ENCODE data around the gene CASQ2.
"Not testable (repeated sequence)": the region's sequence is repeated elsewhere in the genome, so short reads cannot be mapped to it uniquely, and the experiment has no call there.

Gene CASQ2

DNA sequence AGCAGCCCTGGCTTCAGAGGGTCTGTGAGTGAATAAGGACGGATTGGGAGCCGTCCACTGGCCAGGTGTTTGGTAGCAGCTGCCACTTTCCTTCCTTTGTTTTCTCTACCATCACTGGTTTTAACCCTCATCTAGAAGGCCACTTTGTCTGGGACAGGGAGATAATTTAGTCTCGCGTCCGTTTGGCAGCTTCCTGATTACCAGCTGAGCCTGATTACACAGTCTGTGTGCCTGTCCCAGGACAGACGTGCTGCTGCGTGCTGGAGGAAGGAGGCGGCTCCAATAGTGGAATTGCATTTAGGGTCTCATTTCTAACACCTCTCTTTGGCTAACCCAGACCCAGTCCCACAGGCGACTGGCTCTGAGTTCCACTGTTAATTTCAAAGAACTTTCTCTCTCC lies 24.6 kb upstream of the CASQ2 start:
- H3K4me3 ChIP-seq (ENCODE audit: low read length) = no peak overlapping the region
- no peak for TF ChIP-seq ZNF274 (IDR thresholded peaks at IDR 0.05; ENCODE audit: low read depth, low read length)

DNA sequence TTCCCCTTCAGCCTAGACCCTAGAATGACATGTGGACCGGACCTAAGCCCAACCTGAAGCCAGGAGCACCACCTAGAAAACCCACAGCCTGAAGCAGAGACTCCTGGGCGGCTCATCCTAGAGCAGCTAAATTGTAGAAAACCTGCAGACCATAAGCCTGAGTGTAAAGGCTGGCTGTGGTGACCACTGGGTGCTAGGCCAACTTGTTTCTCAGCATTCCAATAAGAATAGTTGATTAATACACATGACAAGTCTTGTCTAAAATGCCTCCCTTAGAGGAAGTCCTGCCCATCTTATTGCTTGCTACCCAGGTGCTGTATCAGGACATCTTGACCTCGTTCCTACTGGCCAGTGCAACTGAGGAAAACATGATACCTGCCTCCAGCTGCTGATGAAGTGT lies 23.3 kb upstream of the CASQ2 start:
- TF ChIP-seq ZNF274 (IDR thresholded peaks at IDR 0.05; ENCODE audit: low read depth, low read length) = no peak
- H3K4me3 ChIP-seq (ENCODE audit: low read length) = no peak overlapping the region

DNA sequence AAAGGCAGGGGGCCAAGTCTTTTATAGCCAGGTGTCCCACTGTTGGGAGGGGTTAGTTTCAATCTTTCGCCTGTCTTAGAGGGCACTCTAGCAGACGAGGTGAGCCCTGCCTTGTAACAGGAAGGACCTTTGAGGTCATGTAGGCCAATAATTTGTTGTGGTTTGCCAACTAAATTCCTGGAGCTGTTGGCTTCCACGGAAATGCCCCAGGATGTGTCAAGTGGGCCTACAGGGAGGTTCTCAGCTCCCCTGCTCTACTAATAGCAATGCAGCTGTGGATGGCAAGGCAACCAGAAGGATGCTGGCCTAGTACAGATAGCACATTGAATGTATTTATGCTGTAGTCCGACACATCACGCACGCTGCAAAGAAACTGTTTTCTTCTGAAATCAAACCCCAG lies 22.3 kb upstream of the CASQ2 start:
- no peak for TF ChIP-seq ZNF274 (IDR thresholded peaks at IDR 0.05; ENCODE audit: low read depth, low read length)
- H3K4me3 ChIP-seq (ENCODE audit: low read length) = no peak overlapping the region

DNA sequence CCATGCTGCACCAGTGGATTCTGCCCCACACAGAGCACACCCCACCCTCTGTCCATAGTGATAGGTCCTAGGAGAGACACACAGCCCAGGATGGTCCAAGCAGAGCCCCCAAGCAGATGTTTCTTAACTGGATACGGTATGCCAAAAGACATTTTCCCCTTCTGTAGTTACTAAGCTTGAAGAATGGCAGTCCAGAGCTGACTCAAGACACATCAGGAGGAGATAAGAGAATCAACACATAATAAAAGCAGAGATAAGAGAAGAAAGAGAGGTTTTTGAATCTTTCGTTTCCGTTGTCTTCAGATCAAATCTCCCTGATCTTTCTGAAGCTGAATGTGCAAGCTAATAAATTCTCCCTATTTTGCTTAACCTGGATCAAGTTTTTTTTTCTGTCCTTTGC lies 21.8 kb upstream of the CASQ2 start:
- TF ChIP-seq ZNF274 (IDR thresholded peaks at IDR 0.05; ENCODE audit: low read depth, low read length) = no peak

DNA sequence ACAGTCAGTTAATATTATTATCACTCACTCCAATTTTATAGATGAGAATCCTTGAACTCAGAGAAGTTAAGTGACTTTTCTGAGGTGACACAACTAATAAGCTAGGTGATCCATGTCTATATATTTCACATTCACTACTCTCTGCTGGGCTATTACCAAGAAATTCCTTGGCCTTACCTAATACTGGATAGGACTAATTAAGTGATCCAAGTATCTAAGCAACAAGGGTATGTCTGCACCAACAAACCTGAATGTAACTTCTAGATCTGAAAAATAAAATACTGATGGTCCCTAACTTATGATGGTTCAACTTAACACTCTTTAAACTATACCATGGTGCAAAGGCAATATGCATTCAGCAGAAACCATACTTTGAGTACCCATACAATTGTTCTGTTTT lies 14.8 kb upstream of the CASQ2 start:
- H3K4me3 ChIP-seq (ENCODE audit: low read length) = no peak overlapping the region
- TF ChIP-seq ZNF274 (IDR thresholded peaks at IDR 0.05; ENCODE audit: low read depth, low read length) = no peak

More for the DNA sequence above, 21.8 kb upstream of the CASQ2 start:
- no peak overlapping the region for H3K4me3 ChIP-seq (ENCODE audit: low read length)

DNA sequence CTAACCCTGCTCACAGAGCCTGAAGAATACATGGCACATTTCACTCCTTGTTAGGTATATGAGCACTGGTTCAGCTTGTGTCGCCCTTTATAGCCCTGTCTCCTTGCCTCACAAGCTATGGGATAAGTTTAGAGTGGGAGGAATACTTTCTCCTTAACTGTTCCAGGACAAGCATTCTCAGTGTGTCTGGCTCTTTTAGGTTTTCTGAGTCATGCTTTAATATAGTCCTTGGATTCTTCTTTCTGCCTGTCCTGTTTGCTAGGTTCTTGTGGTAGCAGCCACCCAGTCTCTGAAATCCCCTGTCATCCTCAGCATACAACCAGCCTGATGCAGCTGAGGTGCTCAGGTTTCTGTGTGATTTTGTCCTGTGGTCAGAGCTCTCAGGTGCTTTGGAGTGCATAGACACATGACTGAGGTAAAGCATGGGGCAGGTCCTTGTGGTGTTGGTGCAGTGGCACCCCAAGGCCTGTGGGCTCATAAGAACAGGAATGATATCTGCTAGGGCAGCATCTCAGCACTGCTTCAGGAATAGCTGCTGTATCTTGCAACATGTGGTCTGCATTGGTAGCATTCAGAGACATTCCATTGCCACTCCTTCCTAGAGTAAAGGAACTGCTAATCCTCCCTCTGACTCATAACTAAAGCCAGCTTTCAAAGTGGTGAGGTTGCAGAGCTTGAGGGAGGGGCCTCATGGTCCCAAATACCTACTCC lies 14.2 kb upstream of the CASQ2 start:
- no peak overlapping the region for H3K4me3 ChIP-seq (ENCODE audit: low read length)
- TF ChIP-seq ZNF274 (IDR thresholded peaks at IDR 0.05; ENCODE audit: low read depth, low read length) = no peak

DNA sequence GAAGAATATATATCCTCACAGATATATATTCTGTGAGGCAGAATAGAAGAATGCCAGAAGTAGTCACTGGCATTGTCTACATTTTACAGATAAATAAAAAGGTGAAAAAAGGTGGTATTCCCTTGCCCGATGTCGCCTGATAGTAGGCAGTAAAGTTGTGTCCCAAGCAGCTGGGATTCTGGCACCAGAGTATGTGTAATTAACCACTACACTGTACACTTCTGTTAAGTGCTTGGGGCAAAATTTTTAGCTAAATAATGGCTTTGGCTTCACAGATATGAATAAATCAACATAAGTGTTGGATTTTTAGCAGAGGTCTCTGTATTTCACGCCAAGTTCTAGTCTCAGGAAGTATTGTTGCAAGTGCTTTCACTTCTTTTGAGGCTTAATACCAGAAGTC lies 13.3 kb upstream of the CASQ2 start:
- no peak for TF ChIP-seq ZNF274 (IDR thresholded peaks at IDR 0.05; ENCODE audit: low read depth, low read length)
- H3K4me3 ChIP-seq (ENCODE audit: low read length) = no peak overlapping the region

DNA sequence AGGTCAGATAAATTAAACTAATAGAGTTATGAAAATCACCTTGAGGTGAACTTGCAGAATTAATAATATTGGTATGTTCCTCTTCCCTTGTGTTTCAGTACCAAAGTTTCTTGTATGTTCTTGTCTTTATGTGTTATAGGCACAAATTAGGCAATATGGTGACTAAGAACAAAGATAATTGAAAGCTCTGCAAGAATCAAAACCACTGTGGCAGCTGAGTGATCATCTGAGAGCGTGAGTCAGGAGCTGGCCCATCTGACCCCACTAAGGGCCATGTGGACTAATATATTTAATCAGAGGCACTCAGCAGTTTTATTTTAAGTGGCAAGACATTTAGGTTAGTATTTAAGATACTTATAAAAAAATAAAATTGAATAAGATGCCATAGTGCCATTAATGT lies 12.8 kb upstream of the CASQ2 start:
- no peak for TF ChIP-seq ZNF274 (IDR thresholded peaks at IDR 0.05; ENCODE audit: low read depth, low read length)
- H3K4me3 ChIP-seq (ENCODE audit: low read length) = no peak overlapping the region

DNA sequence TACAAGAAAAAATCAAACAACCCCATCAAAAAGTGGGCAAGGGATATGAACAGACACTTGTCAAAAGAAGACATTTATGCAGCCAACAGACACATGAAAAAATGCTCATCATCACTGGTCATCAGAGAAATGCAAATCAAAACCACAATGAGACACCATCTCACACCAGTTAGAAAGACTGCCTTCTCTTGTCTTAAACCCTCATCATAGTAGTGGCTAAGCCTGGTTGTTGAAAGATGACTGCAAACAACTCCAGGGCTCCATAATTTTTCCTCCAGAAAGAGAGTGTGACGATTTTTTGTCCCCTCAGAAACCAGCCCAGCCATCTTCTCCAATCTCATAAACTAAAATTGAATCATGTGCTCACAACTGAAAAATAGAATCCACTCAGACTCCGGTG lies 12.1 kb upstream of the CASQ2 start:
- H3K4me3 ChIP-seq (ENCODE audit: low read length) = not testable (repeated sequence)

DNA sequence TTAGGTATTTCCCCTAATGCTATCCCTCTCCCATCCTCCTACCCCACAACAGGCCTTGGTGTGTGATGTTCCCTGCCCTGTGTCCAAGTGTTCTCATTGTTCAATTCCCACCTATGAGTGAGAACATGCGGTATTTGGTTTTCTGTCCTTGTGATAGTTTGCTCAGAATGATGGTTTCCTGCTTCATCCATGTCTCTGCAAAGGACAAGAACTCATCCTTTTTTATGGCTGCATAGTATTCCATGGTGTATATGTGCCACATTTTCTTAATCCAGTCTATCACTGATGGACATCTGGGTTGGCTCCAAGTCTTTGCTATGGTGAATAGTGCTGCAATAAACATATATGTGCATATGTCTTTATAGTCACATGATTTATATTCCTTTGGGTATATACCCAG lies 10.6 kb upstream of the CASQ2 start:
- H3K4me3 ChIP-seq (ENCODE audit: low read length) = not testable (repeated sequence)

DNA sequence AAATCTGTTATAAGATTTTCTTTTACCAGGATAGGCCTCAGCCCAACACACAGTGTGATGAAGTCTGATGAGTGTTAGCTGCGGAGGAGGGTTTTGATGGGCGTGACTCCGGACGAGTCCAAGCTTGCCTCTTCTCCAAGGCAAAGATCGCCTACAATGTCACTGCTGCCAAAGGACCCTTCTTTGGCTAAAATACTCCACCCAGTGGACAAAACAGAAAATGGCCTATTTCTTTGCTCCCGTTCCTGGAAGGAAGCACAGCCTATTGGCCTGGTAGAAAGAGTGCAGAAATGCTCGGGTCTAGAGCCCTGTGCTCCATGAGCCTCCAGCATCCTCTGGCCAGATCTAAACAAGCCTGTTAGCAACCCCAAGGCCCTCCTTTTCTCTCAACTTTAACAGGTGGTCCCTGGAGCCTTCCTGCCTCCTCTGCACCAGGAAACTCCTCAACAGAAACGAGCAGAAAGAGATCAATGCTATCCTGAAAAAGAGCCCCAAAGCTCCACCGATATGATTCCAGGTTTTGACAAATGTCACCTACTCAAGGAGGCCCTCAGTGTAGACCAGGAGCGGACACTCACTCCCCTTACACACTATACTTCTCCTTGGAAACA lies 3.4 kb upstream of the CASQ2 start:
- no peak for TF ChIP-seq ZNF274 (IDR thresholded peaks at IDR 0.05; ENCODE audit: low read depth, low read length)
- H3K4me3 ChIP-seq (ENCODE audit: low read length) = no peak overlapping the region

DNA sequence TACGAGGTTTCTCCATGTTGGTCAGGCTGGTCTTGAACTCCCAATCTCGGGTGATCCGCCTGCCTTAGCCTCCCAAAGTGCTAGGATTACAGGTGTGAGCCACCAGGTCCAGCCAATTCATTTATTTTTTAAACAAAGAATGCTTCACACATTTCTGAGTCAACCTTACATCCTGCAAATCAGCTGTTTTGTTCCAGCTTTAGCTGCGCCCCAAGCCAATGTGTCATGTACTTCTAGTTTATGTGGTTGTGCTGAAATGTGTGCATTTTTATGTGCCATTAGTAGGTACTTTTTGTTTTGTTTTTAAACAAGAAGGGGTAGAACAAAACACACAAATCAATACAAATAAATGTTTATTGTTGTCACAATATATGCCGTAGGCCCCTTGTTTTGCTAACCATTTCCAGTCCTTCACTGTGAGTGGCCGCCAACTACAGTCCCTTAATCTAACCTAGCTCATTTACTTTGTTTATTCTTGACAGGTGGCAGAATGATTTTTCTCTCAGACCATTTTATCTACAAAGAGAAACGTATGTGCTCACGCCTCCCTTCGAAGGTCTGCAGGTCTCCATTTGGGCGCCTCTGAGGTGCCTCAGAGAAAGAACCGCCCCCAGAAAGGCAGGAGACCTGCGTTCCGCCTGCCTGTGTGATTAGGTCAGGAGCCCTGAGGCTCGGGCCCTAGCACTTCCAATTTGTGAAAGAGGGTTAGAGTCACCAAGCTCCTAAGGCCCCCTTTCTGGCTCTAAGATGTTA lies 2.8 kb upstream of the CASQ2 start:
- TF ChIP-seq ZNF274 (IDR thresholded peaks at IDR 0.05; ENCODE audit: low read depth, low read length) = no peak
- H3K4me3 ChIP-seq (ENCODE audit: low read length) = no peak overlapping the region

DNA sequence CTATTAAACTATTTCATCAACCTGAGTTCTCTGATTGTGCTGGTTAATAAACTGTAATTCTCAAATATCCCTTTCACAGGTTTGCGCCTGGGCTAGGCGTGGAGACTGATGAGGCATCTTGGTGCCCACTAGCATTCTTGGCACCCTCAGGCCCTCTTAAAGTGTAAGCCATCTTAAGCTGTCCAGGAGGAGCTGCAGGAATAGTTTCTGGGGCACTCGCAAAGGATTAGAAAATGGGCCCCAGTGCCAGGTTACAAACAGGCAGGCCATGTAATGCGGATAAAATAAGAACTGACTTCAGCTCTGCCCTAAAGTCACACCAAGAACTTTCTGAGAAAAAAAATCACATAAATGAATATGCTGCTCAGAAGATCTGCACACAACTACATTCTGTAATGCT lies 1.1 kb downstream of the CASQ2 start:
- TF ChIP-seq ZNF274 (IDR thresholded peaks at IDR 0.05; ENCODE audit: low read depth, low read length) = no peak
- no peak overlapping the region for H3K4me3 ChIP-seq (ENCODE audit: low read length)

DNA sequence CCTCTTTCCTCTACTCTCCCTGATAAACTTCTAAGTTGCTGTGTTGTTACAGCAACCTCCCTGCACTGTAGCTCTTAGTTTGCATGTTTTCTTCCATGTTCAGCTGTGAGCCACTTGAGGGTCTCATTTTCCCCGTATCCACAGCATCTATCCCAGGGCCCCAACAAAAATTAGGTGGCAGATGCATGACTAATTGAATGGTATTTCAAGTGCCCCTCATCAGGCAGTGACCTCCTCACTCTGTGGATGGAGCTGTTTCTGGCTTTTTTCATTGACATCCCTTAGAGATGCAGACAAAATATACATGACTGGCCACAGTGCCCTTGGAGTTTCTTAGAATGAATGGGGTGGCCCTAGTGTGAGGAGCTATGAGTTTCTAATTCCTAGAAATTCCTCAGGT lies 3.4 kb downstream of the CASQ2 start:
- no peak overlapping the region for H3K4me3 ChIP-seq (ENCODE audit: low read length)
- no peak for TF ChIP-seq ZNF274 (IDR thresholded peaks at IDR 0.05; ENCODE audit: low read depth, low read length)

DNA sequence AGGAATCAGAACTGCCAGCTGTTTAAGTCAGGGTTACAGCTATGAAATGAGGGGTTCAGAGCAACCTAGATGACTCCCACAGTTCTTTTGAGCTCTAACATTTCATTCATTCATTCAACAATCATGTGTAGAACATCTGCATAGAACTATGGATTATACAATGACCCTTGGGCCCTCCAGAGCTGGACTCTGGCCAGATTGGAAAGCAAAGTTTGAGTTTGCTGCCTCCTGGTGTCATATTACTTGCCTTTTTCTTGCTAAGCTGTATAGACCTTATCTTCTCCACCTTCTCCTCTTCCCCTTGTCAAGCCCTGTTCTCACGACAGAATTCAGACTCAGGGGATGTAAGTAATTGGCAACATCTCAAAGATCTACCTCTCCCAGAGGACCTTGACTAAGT lies 4.0 kb downstream of the CASQ2 start:
- no peak overlapping the region for H3K4me3 ChIP-seq (ENCODE audit: low read length)
- TF ChIP-seq ZNF274 (IDR thresholded peaks at IDR 0.05; ENCODE audit: low read depth, low read length) = no peak

Data from GM08714 (cell line).